HEK293 (cell line): ENCODE data around the gene GDAP1L1.

ENCODE experiments used
- CTCF ChIA-PET: fragments of 350-600 bp; formaldehyde crosslinking; extraction: SDS; loops from one replicate; lab custom pipeline; 2021; ENCODE audit warnings: antibody characterized with exemption; lab: Yijun Ruan, JAX
- POLR2A ChIA-PET: fragments of 300-600 bp; formaldehyde crosslinking; extraction: SDS; loops from one replicate; lab custom pipeline; 2020; ENCODE audit warnings: antibody characterized with exemption, inconsistent platforms; lab: Yijun Ruan, JAX
- H3K27ac ChIP-seq: fragments of 200-500 bp; sonication (Bioruptor generic); 2 replicates; pipeline ENCODE4 v1.5.1; 2014; ENCODE audit warnings: low read depth, low read length, control low read depth, inconsistent platforms; ENCODE audit errors: extremely low read depth
- H3K36me3 ChIP-seq, 2 experiments: fragments of 200-500 bp in 1 of 2; sonication (Bioruptor generic) in 1 of 2; 1 replicate in 1 of 2; 2 replicates in 1 of 2; pipeline ENCODE4 v1.5.1; 2014 to 2017; ENCODE audit warnings: inconsistent platforms in 2 of 2, low read length in 2 of 2; ENCODE audit not compliant: control insufficient read depth in 2 of 2, insufficient read depth in 1 of 2
- H3K4me1 ChIP-seq: fragments of 200-500 bp; sonication (Bioruptor generic); 2 replicates; pipeline ENCODE4 v1.5.1; 2014; ENCODE audit warnings: mild to moderate bottlenecking, low read length, inconsistent platforms; ENCODE audit not compliant: control insufficient read depth, insufficient read depth
- H3K4me3 ChIP-seq: 2 replicates; pipeline ENCODE4 v1.5.1; 2011; ENCODE audit warnings: low read depth, mild to moderate bottlenecking, control low read depth, low read length, moderate library complexity
- H3K9me3 ChIP-seq: fragments of 200-500 bp; sonication (Bioruptor generic); 2 replicates; pipeline ENCODE4 v1.5.1; 2014; ENCODE audit warnings: low read depth, low read length, inconsistent platforms; ENCODE audit not compliant: control insufficient read depth, insufficient read depth
- BCL11B ChIP-seq: fragments of 450-650 bp; formaldehyde crosslinking; IDR thresholded peaks from 2 replicates; pipeline ENCODE4 v1.5.1; 2016; ENCODE audit warnings: low read depth, missing biosample characterization, missing genetic modification characterization
- EGR2 ChIP-seq: fragments of 450-650 bp; formaldehyde crosslinking; IDR thresholded peaks from 2 replicates; pipeline ENCODE4 v1.5.1; 2016; ENCODE audit warnings: low read depth, missing biosample characterization, missing genetic modification characterization
- GLI4 ChIP-seq: fragments of 450-650 bp; formaldehyde crosslinking; IDR thresholded peaks from 2 replicates; pipeline ENCODE4 v1.5.1; 2016; ENCODE audit warnings: missing biosample characterization, missing genetic modification characterization
- HOXA7 ChIP-seq: sonication (generic); formaldehyde crosslinking; IDR thresholded peaks from 2 replicates; pipeline ENCODE4 v1.8.1; 2022; ENCODE audit warnings: missing genetic modification reagents, borderline replicate concordance
- KLF16 ChIP-seq: fragments of 450-650 bp; formaldehyde crosslinking; IDR thresholded peaks from 2 replicates; pipeline ENCODE4 v1.5.1; 2017; ENCODE audit warnings: missing biosample characterization, missing genetic modification characterization
- KLF7 ChIP-seq: fragments of 450-650 bp; formaldehyde crosslinking; IDR thresholded peaks from 2 replicates; pipeline ENCODE4 v1.5.1; 2016; ENCODE audit warnings: missing biosample characterization, missing genetic modification characterization, borderline replicate concordance
- KLF8 ChIP-seq: fragments of 450-650 bp; formaldehyde crosslinking; IDR thresholded peaks from 2 replicates; pipeline ENCODE4 v1.5.1; 2016; ENCODE audit warnings: missing biosample characterization, missing genetic modification characterization
- REPIN1 ChIP-seq: fragments of 450-650 bp; formaldehyde crosslinking; IDR thresholded peaks from 2 replicates; pipeline ENCODE4 v1.5.1; 2017; ENCODE audit warnings: missing biosample characterization, missing genetic modification characterization, low read depth
- SETDB1 ChIP-seq: IDR thresholded peaks from one replicate; pipeline ENCODE4 v1.6.1; 2017; ENCODE audit warnings: mild to moderate bottlenecking, low read length, moderate library complexity, mixed read lengths; ENCODE audit not compliant: insufficient read length
- TSHZ1 ChIP-seq: fragments of 450-650 bp; formaldehyde crosslinking; IDR thresholded peaks from 2 replicates; pipeline ENCODE4 v1.5.1; 2016; ENCODE audit warnings: missing biosample characterization, missing genetic modification characterization, borderline replicate concordance
- ZFP69B ChIP-seq: fragments of 450-650 bp; formaldehyde crosslinking; IDR thresholded peaks from 2 replicates; pipeline ENCODE4 v1.5.1; 2016; ENCODE audit warnings: missing biosample characterization, missing genetic modification characterization
- ZIC2 ChIP-seq: fragments of 450-650 bp; formaldehyde crosslinking; IDR thresholded peaks from 2 replicates; pipeline ENCODE4 v1.5.1; 2016; ENCODE audit warnings: missing biosample characterization, missing genetic modification characterization
- ZNF140 ChIP-seq: fragments of 450-650 bp; formaldehyde crosslinking; IDR thresholded peaks from 2 replicates; pipeline ENCODE4 v1.5.1; 2016; ENCODE audit warnings: missing biosample characterization, missing genetic modification characterization
- ZNF157 ChIP-seq: fragments of 450-650 bp; formaldehyde crosslinking; IDR thresholded peaks from 2 replicates; pipeline ENCODE4 v1.5.1; 2016; ENCODE audit warnings: missing biosample characterization, missing genetic modification characterization
- ZNF311 ChIP-seq: fragments of 450-650 bp; formaldehyde crosslinking; IDR thresholded peaks from 2 replicates; pipeline ENCODE4 v1.5.1; 2017; ENCODE audit warnings: missing biosample characterization, missing genetic modification characterization, borderline replicate concordance
- ZNF324 ChIP-seq: fragments of 450-650 bp; formaldehyde crosslinking; IDR thresholded peaks from 2 replicates; pipeline ENCODE4 v1.5.1; 2016; ENCODE audit warnings: missing biosample characterization, missing genetic modification characterization
- ZNF335 ChIP-seq: fragments of 450-650 bp; formaldehyde crosslinking; conservative IDR thresholded peaks from 2 replicates; pipeline ENCODE4 v1.5.1; 2016; ENCODE audit warnings: missing biosample characterization, missing genetic modification characterization
- ZNF350 ChIP-seq: fragments of 450-650 bp; formaldehyde crosslinking; IDR thresholded peaks from 2 replicates; pipeline ENCODE4 v1.5.0; 2017; ENCODE audit warnings: missing biosample characterization, mild to moderate bottlenecking, missing genetic modification characterization
- ZNF354C ChIP-seq: fragments of 450-650 bp; formaldehyde crosslinking; IDR thresholded peaks from 2 replicates; pipeline ENCODE4 v1.5.1; 2016; ENCODE audit warnings: missing biosample characterization, missing genetic modification characterization, low read depth, borderline replicate concordance
- ZNF423 ChIP-seq: fragments of 450-650 bp; formaldehyde crosslinking; IDR thresholded peaks from 2 replicates; pipeline ENCODE4 v1.5.1; 2016; ENCODE audit warnings: missing biosample characterization, missing genetic modification characterization
- ZNF571 ChIP-seq: fragments of 450-650 bp; formaldehyde crosslinking; IDR thresholded peaks from 2 replicates; pipeline ENCODE4 v1.5.0; 2017; ENCODE audit warnings: missing biosample characterization, missing genetic modification characterization
- ZNF596 ChIP-seq: fragments of 450-650 bp; IDR thresholded peaks from 2 replicates; pipeline ENCODE4 v1.5.0; 2018; ENCODE audit warnings: missing biosample characterization, mild to moderate bottlenecking, missing genetic modification characterization, moderate library complexity
- ZNF600 ChIP-seq: fragments of 450-650 bp; formaldehyde crosslinking; IDR thresholded peaks from 2 replicates; pipeline ENCODE4 v1.5.1; 2016; ENCODE audit warnings: missing biosample characterization, missing genetic modification characterization
- ZNF639 ChIP-seq: fragments of 450-650 bp; formaldehyde crosslinking; IDR thresholded peaks from 2 replicates; pipeline ENCODE4 v1.5.1; 2016; ENCODE audit warnings: missing biosample characterization, missing genetic modification characterization
- ZNF677 ChIP-seq: fragments of 450-650 bp; IDR thresholded peaks from 2 replicates; pipeline ENCODE4 v1.5.0; 2018; ENCODE audit warnings: missing biosample characterization, mild to moderate bottlenecking, missing genetic modification characterization, moderate library complexity
- ZNF747 ChIP-seq: fragments of 450-650 bp; formaldehyde crosslinking; IDR thresholded peaks from 2 replicates; pipeline ENCODE4 v1.5.1; 2016; ENCODE audit warnings: missing biosample characterization, missing genetic modification characterization
- ZNF76 ChIP-seq: fragments of 450-650 bp; formaldehyde crosslinking; IDR thresholded peaks from 2 replicates; pipeline ENCODE4; 2016; ENCODE audit warnings: low read depth, missing biosample characterization, missing genetic modification characterization, borderline replicate concordance
- ZNF776 ChIP-seq: fragments of 450-650 bp; formaldehyde crosslinking; IDR thresholded peaks from 2 replicates; pipeline ENCODE4 v1.5.0; 2017; ENCODE audit warnings: missing biosample characterization, missing genetic modification characterization, borderline replicate concordance
- ZNF791 ChIP-seq: fragments of 450-650 bp; formaldehyde crosslinking; IDR thresholded peaks from 2 replicates; pipeline ENCODE4 v1.5.1; 2016; ENCODE audit warnings: missing biosample characterization, missing genetic modification characterization
- TF ChIP-seq, protein P1 (sequence below): fragments of 450-650 bp; formaldehyde crosslinking; IDR thresholded peaks from 2 replicates; pipeline ENCODE4 v1.5.1; 2016; ENCODE audit warnings: missing biosample characterization, missing genetic modification characterization
- TF ChIP-seq, protein P2 (sequence below): fragments of 450-650 bp; formaldehyde crosslinking; IDR thresholded peaks from 2 replicates; pipeline ENCODE4 v1.5.1; 2016; ENCODE audit warnings: missing biosample characterization, missing genetic modification characterization
- TF ChIP-seq, protein P3 (sequence below): fragments of 450-650 bp; formaldehyde crosslinking; IDR thresholded peaks from 2 replicates; pipeline ENCODE4 v1.5.1; 2016; ENCODE audit warnings: missing biosample characterization, missing genetic modification characterization, low read depth

GDAP1L1 gene

GRCh38 chr20:44247131-44247571 is at the start of gene GDAP1L1:
Gene GDAP1L1, plus strand, starts transcription at chr20:44247308. Its CDS starts 27 bp downstream, at chr20:44247335.
- peak within 1 kb of the TSS; percentile 30 for H3K4me3 ChIP-seq
- no peaks in the 10 kb centered on the region for H3K9me3 ChIP-seq
- H3K36me3 ChIP-seq: no peaks in the 10 kb centered on the region
- H3K4me1 ChIP-seq: no peaks in the 10 kb centered on the region
- POLR2A ChIA-PET: no interaction called here
- H3K27ac ChIP-seq: no peak within 1 kb of the TSS
- CTCF ChIA-PET: interaction anchor here (0.6 to 1.8 kb wide), 5 partner anchors 20 to 142 kb away, joined by 3 to 10 read pairs (median 4); partner anchors contain the start of gene FITM2
- TF ChIP-seq ZIC2 (tag by site-specific recombination) (no peak), ZNF571 (tag by site-specific recombination) (no peak), ZNF677 (tag by site-specific recombination) (no peak), EGR2 (no peak), BCL11B (no peak), ZNF791 (tag by site-specific recombination) (no peak), KLF7 (tag by site-specific recombination) (no peak), ZNF350 (tag by site-specific recombination) (no peak), ZNF335 (tag by site-specific recombination) (peak; percentile 55), ZNF76 (tag by site-specific recombination) (no peak), ZNF157 (tag by site-specific recombination) (no peak), ZNF324 (tag by site-specific recombination) (no peak), HOXA7 (CRISPR knock-in tag) (no peak), ZNF600 (0 out of 2 replicates have a peak, but pooled peaks have one; percentile 29), ZNF776 (no peak), ZNF639 (tag by site-specific recombination) (no peak), REPIN1 (tag by site-specific recombination) (no peak), KLF16 (tag by site-specific recombination) (peak; percentile 66; the same call in 1 of the 2 replicates), ZNF354C (tag by site-specific recombination) (no peak), GLI4 (tag by site-specific recombination) (no peak), SETDB1 (no peak), ZNF423 (tag by site-specific recombination) (no peak), ZNF140 (no peak), ZFP69B (tag by site-specific recombination) (no peak), TSHZ1 (tag by site-specific recombination) (no peak), ZNF596 (tag by site-specific recombination) (no peak), KLF8 (no peak), ZNF747 (no peak), ZNF311 (tag by site-specific recombination) (no peak)
- TF ChIP-seq, protein P1, sequence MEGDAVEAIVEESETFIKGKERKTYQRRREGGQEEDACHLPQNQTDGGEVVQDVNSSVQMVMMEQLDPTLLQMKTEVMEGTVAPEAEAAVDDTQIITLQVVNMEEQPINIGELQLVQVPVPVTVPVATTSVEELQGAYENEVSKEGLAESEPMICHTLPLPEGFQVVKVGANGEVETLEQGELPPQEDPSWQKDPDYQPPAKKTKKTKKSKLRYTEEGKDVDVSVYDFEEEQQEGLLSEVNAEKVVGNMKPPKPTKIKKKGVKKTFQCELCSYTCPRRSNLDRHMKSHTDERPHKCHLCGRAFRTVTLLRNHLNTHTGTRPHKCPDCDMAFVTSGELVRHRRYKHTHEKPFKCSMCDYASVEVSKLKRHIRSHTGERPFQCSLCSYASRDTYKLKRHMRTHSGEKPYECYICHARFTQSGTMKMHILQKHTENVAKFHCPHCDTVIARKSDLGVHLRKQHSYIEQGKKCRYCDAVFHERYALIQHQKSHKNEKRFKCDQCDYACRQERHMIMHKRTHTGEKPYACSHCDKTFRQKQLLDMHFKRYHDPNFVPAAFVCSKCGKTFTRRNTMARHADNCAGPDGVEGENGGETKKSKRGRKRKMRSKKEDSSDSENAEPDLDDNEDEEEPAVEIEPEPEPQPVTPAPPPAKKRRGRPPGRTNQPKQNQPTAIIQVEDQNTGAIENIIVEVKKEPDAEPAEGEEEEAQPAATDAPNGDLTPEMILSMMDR (tag by site-specific recombination): no peak
- TF ChIP-seq, protein P2, sequence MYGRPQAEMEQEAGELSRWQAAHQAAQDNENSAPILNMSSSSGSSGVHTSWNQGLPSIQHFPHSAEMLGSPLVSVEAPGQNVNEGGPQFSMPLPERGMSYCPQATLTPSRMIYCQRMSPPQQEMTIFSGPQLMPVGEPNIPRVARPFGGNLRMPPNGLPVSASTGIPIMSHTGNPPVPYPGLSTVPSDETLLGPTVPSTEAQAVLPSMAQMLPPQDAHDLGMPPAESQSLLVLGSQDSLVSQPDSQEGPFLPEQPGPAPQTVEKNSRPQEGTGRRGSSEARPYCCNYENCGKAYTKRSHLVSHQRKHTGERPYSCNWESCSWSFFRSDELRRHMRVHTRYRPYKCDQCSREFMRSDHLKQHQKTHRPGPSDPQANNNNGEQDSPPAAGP (tag by site-specific recombination): 0 out of 2 replicates have a peak, but pooled peaks have one; percentile 17
- TF ChIP-seq, protein P3, sequence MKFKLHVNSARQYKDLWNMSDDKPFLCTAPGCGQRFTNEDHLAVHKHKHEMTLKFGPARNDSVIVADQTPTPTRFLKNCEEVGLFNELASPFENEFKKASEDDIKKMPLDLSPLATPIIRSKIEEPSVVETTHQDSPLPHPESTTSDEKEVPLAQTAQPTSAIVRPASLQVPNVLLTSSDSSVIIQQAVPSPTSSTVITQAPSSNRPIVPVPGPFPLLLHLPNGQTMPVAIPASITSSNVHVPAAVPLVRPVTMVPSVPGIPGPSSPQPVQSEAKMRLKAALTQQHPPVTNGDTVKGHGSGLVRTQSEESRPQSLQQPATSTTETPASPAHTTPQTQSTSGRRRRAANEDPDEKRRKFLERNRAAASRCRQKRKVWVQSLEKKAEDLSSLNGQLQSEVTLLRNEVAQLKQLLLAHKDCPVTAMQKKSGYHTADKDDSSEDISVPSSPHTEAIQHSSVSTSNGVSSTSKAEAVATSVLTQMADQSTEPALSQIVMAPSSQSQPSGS (tag by site-specific recombination): no peak
